GF-D8 (cell line): ENCODE data around the gene IDNK.
"Not testable (repeated sequence)": the region's sequence is repeated elsewhere in the genome, so short reads cannot be mapped to it uniquely, and the experiment has no call there.

Source experiments
- DNase-seq: peaks from one replicate; lab custom pipeline; 2025; lab: John Stamatoyannopoulos, UW

Gene IDNK

DNA sequence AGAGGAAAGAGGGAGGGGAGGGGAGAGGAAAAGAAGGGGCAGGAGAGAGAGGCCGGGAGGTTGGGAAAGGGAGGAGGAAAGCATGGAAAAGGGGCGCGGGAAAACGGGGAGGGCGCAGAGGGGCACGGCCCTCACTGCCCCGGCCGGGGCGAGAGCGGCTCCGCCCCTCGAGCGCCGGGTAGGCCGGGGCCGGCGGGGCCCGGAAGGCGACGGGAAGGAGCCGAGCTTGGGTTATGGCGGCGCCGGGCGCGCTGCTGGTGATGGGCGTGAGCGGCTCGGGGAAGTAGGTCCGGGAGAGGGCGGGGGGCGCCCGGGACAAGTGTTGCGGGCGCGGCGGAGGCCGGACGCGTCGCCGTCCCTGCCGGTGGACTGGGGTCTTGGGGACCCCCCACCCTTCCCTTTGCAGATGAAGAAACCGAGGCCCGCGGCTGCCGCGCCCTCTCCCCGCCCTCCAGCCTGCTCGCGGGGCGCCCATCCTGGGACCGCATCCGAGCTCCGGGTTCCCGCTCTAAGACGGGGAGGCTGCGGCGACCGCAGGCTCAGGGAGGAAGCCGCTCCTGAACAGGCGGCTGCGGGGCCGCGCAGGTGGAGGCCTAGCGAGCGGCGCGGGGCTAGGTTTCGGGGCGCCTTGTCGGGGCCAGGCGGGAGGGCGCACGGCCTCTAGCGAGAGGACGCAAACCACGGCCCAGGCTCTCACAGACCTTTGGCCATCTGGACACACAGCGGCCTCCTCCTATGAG, at the start of gene IDNK:
IDNK (plus strand) TSS at position 205 of the 740 bp plus-strand sequence; CDS start at position 234, 29 bp downstream.
- DNase-seq, result no peak

- no peak for DNase-seq
Observed at GRCh38 chr9:83574482-83574881, 48.5 kb upstream of the IDNK start.

DNA sequence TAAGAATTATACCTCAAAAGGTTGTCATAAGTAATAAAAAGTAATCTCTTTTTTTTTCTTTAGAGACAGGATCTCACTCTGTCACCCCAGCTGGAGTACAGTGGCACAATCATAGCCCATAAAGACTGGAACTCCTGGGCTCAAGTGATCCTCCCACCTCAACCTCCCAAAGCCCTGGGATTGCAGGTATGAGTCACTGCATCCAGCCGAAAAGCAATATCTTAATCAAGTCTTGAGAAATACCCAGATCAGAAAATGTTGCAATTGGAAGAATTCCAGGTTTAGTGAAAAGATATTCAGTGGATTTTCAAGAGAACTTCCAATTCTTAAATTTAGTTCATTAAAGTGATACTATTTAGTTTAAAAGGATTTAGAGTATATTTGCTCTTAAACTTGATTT, 40.9 kb upstream of the IDNK start:
- no peak for DNase-seq

DNA sequence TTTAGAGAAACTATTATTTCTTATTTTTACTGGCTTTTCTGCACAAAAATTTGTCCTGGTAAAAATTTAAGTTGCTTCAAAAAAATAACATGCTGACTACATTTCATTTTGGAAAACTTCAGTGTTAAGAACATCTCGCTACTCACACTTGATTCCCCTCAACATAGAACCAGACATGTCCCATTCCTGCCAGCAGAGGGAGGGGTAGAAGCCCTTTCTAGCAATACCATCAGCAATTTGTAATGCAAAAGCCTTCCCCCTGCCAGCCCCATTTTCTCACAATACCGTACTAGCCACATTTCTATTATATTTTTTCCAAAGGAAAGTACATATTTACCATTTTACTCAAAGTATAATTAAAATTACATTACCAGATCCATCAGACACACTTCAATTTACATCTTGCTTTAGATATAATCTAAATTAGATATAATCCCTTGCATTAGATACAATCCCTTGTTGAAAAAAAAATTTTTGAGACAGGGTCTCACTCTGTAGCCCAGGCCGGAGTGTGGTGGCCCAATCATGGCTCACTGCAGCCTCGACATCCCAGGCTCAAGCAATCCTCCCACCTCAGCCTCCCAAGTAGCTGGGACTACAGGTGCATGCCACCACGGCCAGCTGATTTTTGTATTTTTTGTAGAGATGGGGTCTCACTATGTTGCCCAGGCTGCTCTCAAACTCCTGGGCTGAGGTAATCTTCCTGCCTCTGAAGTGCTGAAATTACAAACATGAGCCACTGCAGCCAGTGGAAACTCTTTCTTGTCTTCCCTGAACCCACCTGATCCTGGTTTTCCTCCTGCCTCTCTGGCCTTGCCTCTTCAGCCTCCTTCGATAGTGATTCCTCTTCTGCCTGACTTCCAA, 39.6 kb upstream of the IDNK start:
- DNase-seq, result no peak

DNA sequence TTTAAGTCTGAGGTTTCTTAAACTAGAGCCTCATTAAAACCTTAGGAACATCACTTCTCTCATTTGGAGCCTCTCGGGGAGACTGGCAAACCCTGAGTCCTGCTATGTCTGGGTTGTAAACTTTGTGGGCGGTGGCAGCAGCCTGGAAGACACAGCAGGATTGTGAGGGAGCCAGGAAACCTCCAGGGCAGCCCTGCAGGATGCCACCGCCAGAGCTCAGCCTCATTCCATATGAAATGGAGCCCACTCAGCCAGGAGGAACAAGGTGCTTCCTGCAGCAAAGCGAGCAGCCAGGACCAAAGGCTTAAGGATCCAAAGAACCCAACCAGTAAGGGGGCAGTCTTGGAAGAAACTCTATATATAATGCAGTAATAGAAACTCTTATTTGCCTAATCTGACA, 37.9 kb upstream of the IDNK start:
- no peak for DNase-seq

- DNase-seq, result no peak
Observed at GRCh38 chr9:83588256-83588655, 34.7 kb upstream of the IDNK start.

GRCh38 chr9:83596899-83597504, 25.9 kb upstream of the IDNK start:
- no peak for DNase-seq

DNA sequence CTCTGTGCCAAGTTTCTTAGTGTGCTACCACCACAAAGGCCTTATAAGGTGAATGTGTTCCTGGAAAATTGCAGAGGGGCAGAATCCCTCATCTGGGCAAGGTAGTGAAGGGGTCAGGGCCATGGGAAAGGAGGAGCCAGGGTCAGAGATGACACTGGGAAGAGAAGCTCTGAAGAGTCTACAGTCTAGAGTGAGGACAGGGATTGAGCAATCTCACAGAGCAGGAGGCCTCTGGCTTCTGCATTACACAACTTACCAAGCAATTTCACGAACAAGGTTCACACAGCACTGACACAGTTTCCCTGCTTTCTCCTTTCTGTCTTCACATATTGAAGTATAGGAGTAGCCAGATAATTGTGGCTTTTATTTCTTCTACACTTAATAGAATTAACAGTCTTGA, 24.5 kb upstream of the IDNK start:
- DNase-seq, result peak; percentile 65

DNA sequence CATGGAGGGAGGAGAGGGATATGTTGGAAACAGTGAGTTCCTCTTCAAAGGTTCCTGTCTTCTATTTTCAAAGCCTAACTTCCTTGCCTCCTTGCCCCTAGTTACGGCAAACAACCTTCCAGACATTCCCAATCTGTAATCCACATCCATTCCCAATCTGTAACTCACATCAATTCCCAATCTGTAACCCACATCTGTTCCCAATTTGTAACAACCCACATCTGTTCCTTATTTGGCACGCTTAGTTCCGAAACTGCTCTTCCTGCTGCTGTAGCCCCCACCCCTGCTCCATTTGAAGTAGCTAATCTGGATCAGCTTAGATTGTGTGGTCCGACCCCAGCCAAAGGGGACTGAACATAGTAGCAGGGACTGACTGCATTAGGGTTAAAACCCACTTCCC, 23.9 kb upstream of the IDNK start:
- DNase-seq, result no peak

DNA sequence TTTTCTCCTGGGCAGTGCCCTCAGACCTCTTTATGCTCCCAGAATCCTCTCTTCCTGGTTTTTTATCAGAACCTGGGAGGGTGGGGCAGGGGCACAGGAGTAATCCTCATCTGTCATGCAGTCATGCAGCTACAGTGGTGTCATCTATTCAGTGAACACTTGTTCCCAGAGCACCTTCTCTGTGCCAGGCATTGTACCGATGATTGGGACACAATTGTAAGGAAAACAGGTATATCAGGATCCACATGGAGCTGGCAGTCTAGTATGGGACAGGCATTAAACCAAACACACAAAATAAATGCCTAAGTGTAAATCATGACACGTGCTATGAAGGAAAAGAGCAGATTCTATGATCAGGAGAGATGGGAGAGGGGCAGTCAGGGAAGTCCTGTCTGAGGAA, 21.5 kb upstream of the IDNK start:
- DNase-seq, result no peak

DNA sequence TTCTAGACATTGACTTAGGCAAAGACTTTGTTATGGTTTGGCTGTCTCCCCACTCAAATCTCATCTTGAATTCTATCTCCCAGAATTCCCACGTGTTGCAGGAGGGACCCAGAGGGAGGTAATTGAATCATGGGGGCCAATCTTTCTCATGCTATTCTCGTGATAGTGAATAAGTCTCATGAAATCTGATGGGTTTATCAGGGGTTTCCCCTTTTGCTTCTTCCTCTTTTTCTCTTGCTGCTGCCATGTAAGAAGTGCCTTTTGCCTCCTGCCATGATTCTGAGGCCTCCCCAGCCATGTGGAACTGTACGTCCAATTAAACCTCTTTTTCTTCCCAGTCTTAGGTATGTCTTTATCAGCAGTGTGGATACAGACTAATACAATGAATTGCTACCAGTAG, 15.3 kb upstream of the IDNK start:
- not testable (repeated sequence) for DNase-seq

DNA sequence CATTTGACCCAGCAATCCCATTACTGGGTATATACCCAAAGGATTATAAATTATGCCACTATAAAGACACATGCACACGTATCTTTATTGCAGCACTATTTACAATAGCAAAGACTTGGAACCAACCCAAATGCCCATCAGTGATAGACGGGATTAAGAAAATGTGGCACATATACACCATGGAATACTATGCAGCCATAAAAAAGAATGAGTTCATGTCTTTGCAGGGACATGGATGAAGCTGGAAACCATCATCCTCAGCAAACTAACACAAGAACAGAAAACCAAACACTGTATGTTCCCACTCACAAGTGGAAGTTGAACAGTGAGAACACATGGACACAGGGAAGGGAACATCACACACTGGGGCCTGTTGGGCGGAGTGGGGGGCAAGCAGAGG, 9.6 kb upstream of the IDNK start:
- DNase-seq, result not testable (repeated sequence)

- DNase-seq, result no peak
Observed at GRCh38 chr9:83617299-83617698, 5.6 kb upstream of the IDNK start.

GRCh38 chr9:83620841-83621636, 1.9 kb upstream of the IDNK start:
- DNase-seq, result no peak

DNA sequence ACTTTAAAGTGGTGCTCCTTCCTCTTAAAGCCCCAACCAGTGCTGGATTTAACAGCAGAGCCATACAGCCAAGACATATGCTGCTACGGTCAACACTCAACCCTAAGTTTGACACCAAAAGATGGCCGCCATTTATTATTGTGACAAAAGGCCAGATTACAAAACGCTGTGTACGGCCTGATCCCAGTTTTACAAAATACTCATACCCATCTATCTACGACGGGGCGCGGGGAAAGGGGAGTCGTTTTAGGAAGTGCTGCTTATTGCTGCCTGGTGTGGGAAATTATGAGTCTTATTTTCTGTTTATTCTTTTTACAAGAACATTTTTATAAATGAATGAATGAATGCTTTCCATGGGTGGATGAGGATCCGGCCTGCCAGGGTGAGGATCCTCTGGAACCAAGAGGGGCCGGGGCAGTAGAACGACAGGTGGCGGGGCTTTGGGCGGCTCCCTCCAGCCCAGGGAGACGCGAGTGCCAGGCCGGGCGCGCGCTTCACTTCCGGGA, 457 bp upstream of the IDNK start:
- no peak for DNase-seq

GRCh38 chr9:83623679-83624076, 735 bp downstream of the IDNK start:
- DNase-seq, result peak; percentile 56

- no peak for DNase-seq
Observed at GRCh38 chr9:83625178-83625577, 2.2 kb downstream of the IDNK start.

- DNase-seq, result no peak
Observed at GRCh38 chr9:83628540-83628939, 5.6 kb downstream of the IDNK start.

- DNase-seq, result no peak
Observed at GRCh38 chr9:83629433-83630104, 6.6 kb downstream of the IDNK start.

- DNase-seq, result no peak
Observed at GRCh38 chr9:83630938-83631457, 8.1 kb downstream of the IDNK start.

DNA sequence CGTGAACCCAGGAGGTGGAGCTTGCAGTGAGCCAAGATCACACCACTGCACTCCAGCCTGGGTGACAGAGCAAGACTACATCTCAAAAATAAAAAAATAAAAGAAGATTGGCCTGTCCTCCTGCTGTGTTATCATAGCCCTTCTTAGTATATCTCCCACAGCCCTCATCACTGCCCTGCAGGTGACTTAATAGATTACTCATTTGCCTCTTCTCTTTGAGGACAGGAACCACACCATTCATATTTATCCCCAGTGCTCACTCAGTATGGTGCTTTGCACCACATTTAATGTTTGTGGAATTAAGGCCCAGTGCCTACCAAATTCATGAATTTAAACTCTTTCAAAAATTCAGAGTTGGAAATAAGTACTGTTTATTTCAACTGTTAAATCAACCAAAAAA, 10.3 kb downstream of the IDNK start:
- DNase-seq, result no peak
